Mesothelial cell of epicardium (in vitro differentiated cells): ENCODE results near the gene IPO13. TPM values are rescaled to one million over a fixed set of nuclear protein-coding genes. Genes with fewer than 3 reads are reported as not detected.

Experiments used
- DNase-seq, 2 experiments: peaks; one replicate each; pipeline ENCODE4 v3.0.0; 2021; ENCODE audit warnings: low spot score in 2 of 2; ENCODE audit not compliant: unreplicated experiment in 2 of 2
- H3K27ac Mint-ChIP-seq: 2 replicates; pipeline ENCODE4 v1.8.0; 2021; ENCODE audit warnings: mixed read lengths
- H3K27me3 Mint-ChIP-seq: 2 replicates; pipeline ENCODE4 v1.8.0; 2021; ENCODE audit warnings: low read depth, mixed read lengths
- H3K36me3 Mint-ChIP-seq: 2 replicates; pipeline ENCODE4 v1.8.0; 2021; ENCODE audit warnings: mixed read lengths
- H3K4me1 Mint-ChIP-seq: 2 replicates; pipeline ENCODE4 v1.8.0; 2021; ENCODE audit warnings: mixed read lengths
- H3K4me3 Mint-ChIP-seq: 2 replicates; pipeline ENCODE4 v1.8.0; 2021; ENCODE audit warnings: mild to moderate bottlenecking, moderate library complexity, mixed read lengths
- H3K9me3 Mint-ChIP-seq: 2 replicates; pipeline ENCODE4 v1.8.0; 2021; ENCODE audit warnings: mixed read lengths
- total RNA-seq: library from RNA; stranded (reverse); gene quantifications from 3 replicates; pipeline ENCODE4 v1.2.1, GENCODE V29; 2021
- TF ChIP-seq, protein P1 (sequence below): fragments of 200-600 bp; sonication (generic); IDR thresholded peaks from one replicate; pipeline ENCODE4 v1.5.0; 2021; ENCODE audit warnings: antibody characterized with exemption; ENCODE audit not compliant: unreplicated experiment

The IPO13 gene
- total RNA-seq, 1 donor from 2014 or later = 26.4 TPM

DNA sequence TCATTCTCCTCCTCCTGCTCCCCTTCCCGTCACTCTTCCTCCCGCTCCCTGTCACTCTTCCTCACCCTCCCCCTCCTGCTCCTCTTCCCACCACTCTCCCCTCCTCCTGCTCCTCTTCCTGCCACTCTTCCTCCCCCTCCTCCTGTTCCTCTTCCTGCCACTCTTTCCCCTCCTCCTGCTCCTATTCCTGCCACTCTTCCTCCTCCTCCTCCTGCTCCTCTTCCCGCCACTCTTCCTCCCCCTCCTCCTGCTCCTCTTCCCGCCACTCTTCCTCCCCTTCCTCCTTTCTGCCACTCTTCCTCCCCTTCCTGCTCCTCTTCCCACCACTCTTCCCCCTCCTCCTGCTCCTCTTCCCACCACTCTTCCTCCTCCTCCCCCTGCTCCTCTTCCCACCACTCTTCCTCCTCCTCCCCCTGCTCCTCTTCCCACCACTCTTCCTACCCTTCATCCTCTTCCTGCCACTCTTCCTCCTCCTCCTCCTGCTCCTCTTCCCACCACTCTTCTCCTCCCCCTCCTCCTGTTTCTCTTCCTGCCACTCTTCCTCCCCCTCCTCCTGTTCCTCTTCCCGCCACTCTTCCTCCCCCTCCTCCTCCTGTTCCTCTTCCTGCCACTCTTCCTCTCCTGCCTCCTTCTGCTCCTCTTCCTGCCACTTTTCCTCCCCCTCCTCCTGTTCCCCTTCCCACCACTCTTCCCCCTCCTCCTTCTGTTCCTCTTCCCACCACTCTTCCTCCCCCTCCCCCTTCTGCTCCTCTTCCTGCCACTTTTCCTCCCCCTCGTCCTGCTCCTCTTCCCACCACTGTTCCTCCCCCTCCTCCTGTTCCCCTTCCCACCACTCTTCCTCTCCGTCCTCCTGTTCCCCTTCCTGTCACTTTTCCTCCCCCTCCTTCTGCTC lies 41.8 kb upstream of the IPO13 start:
- no peaks in the 10 kb centered on the region for H3K9me3 Mint-ChIP-seq

DNA sequence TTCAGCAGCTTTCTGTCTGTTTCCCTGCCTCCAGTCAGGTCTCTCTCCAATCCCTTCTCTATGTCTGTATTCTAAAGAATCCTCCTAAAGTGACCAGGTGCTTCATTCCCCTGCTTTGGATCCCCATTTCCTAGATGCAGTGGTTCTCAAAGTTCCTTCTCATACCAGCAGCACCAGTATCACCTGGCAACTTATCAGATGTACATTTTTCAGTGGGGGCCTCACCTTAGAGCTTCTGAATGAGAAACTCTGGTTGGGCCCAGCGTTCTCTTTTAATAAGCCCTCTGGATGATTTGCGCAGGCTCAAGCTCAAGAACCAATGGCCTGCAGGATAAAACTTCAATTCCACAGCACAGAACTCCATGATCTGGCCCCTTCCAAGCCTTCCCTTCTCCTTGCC lies 38.5 kb upstream of the IPO13 start:
- Mint-ChIP-seq H3K9me3 (no peaks in the 10 kb centered on the region), H3K27me3 (peaks cover 4% of the 10 kb centered on the region), H3K36me3 (no peaks in the 10 kb centered on the region), H3K27ac (no peak overlapping the region), H3K4me3 (no peak overlapping the region), H3K4me1 (peaks cover 10% of the 10 kb centered on the region)
- DNase-seq = no peak
- TF ChIP-seq, protein P1, sequence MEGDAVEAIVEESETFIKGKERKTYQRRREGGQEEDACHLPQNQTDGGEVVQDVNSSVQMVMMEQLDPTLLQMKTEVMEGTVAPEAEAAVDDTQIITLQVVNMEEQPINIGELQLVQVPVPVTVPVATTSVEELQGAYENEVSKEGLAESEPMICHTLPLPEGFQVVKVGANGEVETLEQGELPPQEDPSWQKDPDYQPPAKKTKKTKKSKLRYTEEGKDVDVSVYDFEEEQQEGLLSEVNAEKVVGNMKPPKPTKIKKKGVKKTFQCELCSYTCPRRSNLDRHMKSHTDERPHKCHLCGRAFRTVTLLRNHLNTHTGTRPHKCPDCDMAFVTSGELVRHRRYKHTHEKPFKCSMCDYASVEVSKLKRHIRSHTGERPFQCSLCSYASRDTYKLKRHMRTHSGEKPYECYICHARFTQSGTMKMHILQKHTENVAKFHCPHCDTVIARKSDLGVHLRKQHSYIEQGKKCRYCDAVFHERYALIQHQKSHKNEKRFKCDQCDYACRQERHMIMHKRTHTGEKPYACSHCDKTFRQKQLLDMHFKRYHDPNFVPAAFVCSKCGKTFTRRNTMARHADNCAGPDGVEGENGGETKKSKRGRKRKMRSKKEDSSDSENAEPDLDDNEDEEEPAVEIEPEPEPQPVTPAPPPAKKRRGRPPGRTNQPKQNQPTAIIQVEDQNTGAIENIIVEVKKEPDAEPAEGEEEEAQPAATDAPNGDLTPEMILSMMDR = no peak

More for the DNA sequence above, 41.8 kb upstream of the IPO13 start:
- H3K27ac Mint-ChIP-seq = no peak overlapping the region
- no peak overlapping the region for H3K4me3 Mint-ChIP-seq
- DNase-seq = no peak
- H3K36me3 Mint-ChIP-seq = peaks cover 2% of the 10 kb centered on the region
- peaks cover 4% of the 10 kb centered on the region for H3K27me3 Mint-ChIP-seq
- TF ChIP-seq, protein P1 = no peak
- H3K4me1 Mint-ChIP-seq = no peaks in the 10 kb centered on the region

DNA sequence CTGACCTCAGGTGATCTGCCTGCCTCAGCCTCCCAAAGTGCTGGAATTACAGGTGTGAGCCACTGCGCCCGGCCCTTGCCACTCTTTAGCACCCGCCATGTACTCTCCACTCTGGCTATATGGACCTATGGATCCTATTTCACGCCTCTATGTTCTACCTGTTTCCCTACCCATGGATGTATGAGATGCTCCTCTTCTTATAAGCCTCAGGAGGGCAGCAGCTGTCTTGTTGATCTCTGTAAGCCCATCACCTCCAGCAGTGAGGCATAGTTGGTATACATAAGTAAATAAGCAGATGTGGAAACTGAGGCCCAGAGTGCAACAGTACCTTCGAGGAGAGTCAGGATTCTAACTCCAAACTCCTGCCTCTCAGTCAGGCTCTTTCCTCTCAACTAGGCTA lies 37.9 kb upstream of the IPO13 start:
- Mint-ChIP-seq H3K9me3 (no peaks in the 10 kb centered on the region), H3K36me3 (no peaks in the 10 kb centered on the region), H3K4me3 (no peak overlapping the region), H3K27me3 (peaks cover 4% of the 10 kb centered on the region), H3K4me1 (peaks cover 13% of the 10 kb centered on the region), H3K27ac (no peak overlapping the region)
- TF ChIP-seq, protein P1 = no peak
- no peak for DNase-seq

DNA sequence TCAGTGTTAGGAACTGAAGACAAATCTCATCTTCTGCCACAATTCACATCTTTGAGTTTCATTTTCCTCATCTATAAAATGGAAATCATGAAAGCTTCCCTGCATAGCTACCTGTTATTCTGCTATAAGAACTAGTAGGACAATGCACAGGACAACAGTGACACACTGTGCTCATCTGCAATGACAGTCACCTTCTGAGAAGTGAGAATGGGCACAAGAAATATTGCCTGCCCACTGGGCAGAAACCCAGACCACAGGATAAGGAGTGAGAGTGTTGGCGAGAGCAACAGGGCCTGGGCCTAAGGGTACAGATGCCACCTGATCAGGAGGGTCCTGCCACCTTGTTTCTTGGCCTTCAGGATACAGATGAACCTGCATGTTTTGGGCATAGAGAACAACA lies 36.4 kb upstream of the IPO13 start:
- Mint-ChIP-seq H3K4me1 (peaks cover 13% of the 10 kb centered on the region), H3K27ac (no peak overlapping the region), H3K36me3 (no peaks in the 10 kb centered on the region)

DNA sequence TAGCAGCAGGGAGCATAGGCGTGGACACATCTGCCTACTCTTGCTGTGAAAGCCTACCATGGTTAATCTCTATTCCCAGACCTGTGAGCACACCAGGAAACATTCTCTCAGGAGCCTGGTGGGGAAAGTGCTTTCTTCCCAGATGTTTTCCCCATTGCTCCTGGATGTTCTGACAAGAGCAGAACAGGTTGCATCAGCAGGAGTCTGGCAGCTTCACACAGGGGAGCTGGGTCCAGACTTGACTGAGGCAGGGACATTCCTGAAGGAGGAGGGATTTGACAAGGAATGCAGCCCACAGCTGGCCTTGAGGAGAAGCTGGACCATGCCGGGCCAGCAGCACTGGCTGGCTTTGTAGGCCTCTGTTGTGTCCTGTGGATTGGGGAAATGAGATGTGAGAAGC lies 34.1 kb upstream of the IPO13 start:
- H3K36me3 Mint-ChIP-seq = no peaks in the 10 kb centered on the region
- no peak for DNase-seq
- H3K27ac Mint-ChIP-seq = peak overlapping the region; percentile 17

More for the DNA sequence above, 36.4 kb upstream of the IPO13 start:
- H3K27me3 Mint-ChIP-seq = peaks cover 3% of the 10 kb centered on the region
- DNase-seq = no peak
- no peak overlapping the region for H3K4me3 Mint-ChIP-seq
- TF ChIP-seq, protein P1 = no peak
- H3K9me3 Mint-ChIP-seq = no peaks in the 10 kb centered on the region

More for the DNA sequence above, 34.1 kb upstream of the IPO13 start:
- H3K9me3 Mint-ChIP-seq = no peaks in the 10 kb centered on the region
- TF ChIP-seq, protein P1 = no peak
- no peaks in the 10 kb centered on the region for H3K27me3 Mint-ChIP-seq
- H3K4me3 Mint-ChIP-seq = no peak overlapping the region
- peaks cover 13% of the 10 kb centered on the region for H3K4me1 Mint-ChIP-seq
